BE2C (cell line): Measurements from ENCODE around the gene TAS2R3.
"Not testable (repeated sequence)": the region's sequence is repeated elsewhere in the genome, so short reads cannot be mapped to it uniquely, and the experiment has no call there.

Experiments
- DNase-seq: peaks from one replicate; pipeline ENCODE4 v3.0.0-alpha.2; 2020
- H3K27me3 ChIP-seq: fragments of 250-450 bp; sonication (Bioruptor Pico); 2 replicates; pipeline ENCODE4 v1.5.1; 2020; ENCODE audit warnings: mild to moderate bottlenecking
- H3K36me3 ChIP-seq: fragments of 250-450 bp; sonication (Bioruptor Pico); 2 replicates; pipeline ENCODE4 v1.5.1; 2020; ENCODE audit warnings: mild to moderate bottlenecking
- H3K4me1 ChIP-seq: fragments of 250-450 bp; sonication (Bioruptor Pico); 2 replicates; pipeline ENCODE4 v1.5.1; 2020
- H3K4me3 ChIP-seq: 2 replicates; pipeline ENCODE4 v1.5.1; 2011; ENCODE audit warnings: low read depth, low read length
- H3K9me3 ChIP-seq: fragments of 250-450 bp; sonication (Bioruptor Pico); 2 replicates; pipeline ENCODE4 v1.5.1; 2020
- TF ChIP-seq, protein P1 (sequence below): IDR thresholded peaks from 2 replicates; pipeline ENCODE4 v1.5.1; 2012; ENCODE audit warnings: mild to moderate bottlenecking, low read depth, low read length

TAS2R3 gene

DNA sequence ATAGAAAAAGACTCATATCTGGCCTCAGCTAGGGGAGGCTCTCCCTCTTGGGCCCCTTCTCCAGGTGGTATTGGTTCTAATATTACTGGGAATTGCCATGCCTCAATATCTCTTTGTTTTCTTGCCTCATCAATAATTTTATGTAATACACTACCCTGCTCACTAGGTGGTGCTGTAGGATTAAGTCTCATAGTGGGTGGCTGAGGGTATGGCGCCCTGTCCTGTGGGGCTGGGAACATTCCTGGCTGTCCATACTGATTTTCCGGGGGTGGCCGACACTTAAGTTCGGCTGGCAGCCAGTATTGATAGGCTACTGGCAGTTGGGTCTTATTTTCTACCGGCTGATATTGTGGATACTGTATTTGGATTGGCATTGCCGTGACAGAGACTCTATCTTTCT is 9.0 kb upstream of the TAS2R3 start:
- peak; percentile 40 for DNase-seq

DNA sequence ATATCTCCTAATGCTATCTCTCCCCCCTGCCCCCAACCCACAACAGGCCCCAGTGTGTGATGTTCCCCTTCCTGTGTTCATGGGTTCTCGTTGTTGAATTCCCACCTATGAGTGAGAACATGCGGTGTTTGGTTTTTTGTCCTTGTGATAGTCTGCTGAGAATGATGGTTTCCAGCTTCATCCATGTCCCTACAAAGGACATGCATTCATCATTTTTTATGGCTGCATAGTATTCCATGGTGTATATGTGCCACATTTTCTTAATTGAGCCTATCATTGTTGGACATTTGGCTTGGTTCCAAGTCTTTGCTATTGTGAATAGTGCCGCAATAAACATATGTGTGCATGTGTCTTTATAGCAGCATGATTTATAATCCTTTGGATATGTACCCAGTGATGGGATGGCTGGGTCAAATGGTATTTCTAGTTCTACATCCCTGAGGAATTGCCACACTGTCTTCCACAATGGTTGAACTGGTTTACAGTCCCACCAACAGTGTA is 6.2 kb downstream of the TAS2R3 start:
- DNase-seq, H3K4me3 ChIP-seq, H3K36me3 ChIP-seq, H3K4me1 ChIP-seq, H3K9me3 ChIP-seq, H3K27me3 ChIP-seq: not testable (repeated sequence)

More for the DNA sequence above, 9.0 kb upstream of the TAS2R3 start:
- no peaks in the 10 kb centered on the region for H3K4me1 ChIP-seq
- peaks cover 60% of the 10 kb centered on the region for H3K36me3 ChIP-seq
- no peaks in the 10 kb centered on the region for H3K27me3 ChIP-seq
- H3K9me3 ChIP-seq: no peaks in the 10 kb centered on the region
- H3K4me3 ChIP-seq: no peak overlapping the region
- TF ChIP-seq, protein P1, sequence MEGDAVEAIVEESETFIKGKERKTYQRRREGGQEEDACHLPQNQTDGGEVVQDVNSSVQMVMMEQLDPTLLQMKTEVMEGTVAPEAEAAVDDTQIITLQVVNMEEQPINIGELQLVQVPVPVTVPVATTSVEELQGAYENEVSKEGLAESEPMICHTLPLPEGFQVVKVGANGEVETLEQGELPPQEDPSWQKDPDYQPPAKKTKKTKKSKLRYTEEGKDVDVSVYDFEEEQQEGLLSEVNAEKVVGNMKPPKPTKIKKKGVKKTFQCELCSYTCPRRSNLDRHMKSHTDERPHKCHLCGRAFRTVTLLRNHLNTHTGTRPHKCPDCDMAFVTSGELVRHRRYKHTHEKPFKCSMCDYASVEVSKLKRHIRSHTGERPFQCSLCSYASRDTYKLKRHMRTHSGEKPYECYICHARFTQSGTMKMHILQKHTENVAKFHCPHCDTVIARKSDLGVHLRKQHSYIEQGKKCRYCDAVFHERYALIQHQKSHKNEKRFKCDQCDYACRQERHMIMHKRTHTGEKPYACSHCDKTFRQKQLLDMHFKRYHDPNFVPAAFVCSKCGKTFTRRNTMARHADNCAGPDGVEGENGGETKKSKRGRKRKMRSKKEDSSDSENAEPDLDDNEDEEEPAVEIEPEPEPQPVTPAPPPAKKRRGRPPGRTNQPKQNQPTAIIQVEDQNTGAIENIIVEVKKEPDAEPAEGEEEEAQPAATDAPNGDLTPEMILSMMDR: peak; percentile 70

GRCh38 chr7:141776374-141776773 is 12.5 kb downstream of the TAS2R3 start, which contains the start of gene TAS2R4:
TAS2R4 (plus strand) TSS chr7:141776674; CDS start chr7:141778489, 1,815 bp downstream.
- Histone ChIP-seq H3K27me3 (no peaks in the 10 kb centered on the region), H3K9me3 (no peaks in the 10 kb centered on the region), H3K36me3 (no peaks in the 10 kb centered on the region; the same call in 1 of the 2 replicates), H3K4me3 (no peak within 1 kb of the TSS), H3K4me1 (no peaks in the 10 kb centered on the region)
- TF ChIP-seq, protein P1: no peak
- no peak for DNase-seq

GRCh38 chr7:141785706-141786552 is 22.0 kb downstream of the TAS2R3 start:
- H3K4me3 ChIP-seq: no peak overlapping the region
- TF ChIP-seq, protein P1: peak; percentile 88
- no peaks in the 10 kb centered on the region for H3K27me3 ChIP-seq
- no peaks in the 10 kb centered on the region for H3K36me3 ChIP-seq
- peak; percentile 18 for DNase-seq
- H3K4me1 ChIP-seq: 0 out of 2 replicates have a peak, but pooled peaks cover 4% of the 10 kb centered on the region
- no peaks in the 10 kb centered on the region for H3K9me3 ChIP-seq

- Histone ChIP-seq H3K36me3 (no peaks in the 10 kb centered on the region), H3K4me1 (0 out of 2 replicates have a peak, but pooled peaks cover 6% of the 10 kb centered on the region), H3K9me3 (no peaks in the 10 kb centered on the region), H3K4me3 (no peak overlapping the region), H3K27me3 (no peaks in the 10 kb centered on the region)
- TF ChIP-seq, protein P1: no peak
- no peak for DNase-seq
These were observed 24.4 kb downstream of the TAS2R3 start for GRCh38 chr7:141788296-141788695.

DNA sequence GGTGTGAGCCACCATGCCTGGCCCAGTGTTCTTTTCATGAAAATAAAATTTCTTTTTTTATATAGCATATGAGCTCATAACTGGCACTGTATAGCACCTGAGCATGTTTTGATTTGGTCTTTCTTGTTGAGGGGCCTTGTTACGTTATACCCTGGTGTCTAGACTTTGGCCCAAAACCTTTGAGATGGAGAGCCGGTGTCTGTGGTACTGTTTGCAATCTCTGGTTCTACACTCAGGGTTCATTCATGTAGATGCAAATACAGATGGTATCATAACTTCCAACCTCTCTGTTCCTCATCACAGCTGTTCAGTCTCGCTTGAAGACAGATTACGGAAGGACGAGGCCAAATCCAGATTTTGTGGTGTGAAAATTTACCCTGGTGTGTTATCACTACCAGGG is 26.0 kb downstream of the TAS2R3 start, which contains the start of gene TAS2R5:
TSS of gene TAS2R5 (plus strand) at position 301 of the 400 bp plus-strand sequence. CDS start 145 bp downstream, outside the sequence.
- TF ChIP-seq, protein P1: no peak
- H3K27me3 ChIP-seq: no peaks in the 10 kb centered on the region
- no peak for DNase-seq
- no peaks in the 10 kb centered on the region for H3K36me3 ChIP-seq
- H3K9me3 ChIP-seq: no peaks in the 10 kb centered on the region
- H3K4me3 ChIP-seq: no peak within 1 kb of the TSS
- H3K4me1 ChIP-seq: 0 out of 2 replicates have a peak, but pooled peaks cover 6% of the 10 kb centered on the region
